Esophagus squamous epithelium (tissue), 5 donors: ENCODE measurements around the gene DDX11. TPM values are rescaled to one million over a fixed set of nuclear protein-coding genes. Genes with fewer than 3 reads are reported as not detected.
"Not testable (repeated sequence)": the region's sequence is repeated elsewhere in the genome, so short reads cannot be mapped to it uniquely, and the experiment has no call there.

Source experiments
- DNase-seq: peaks from one replicate; lab custom pipeline; 2025; lab: John Stamatoyannopoulos, UW
- H3K27ac ChIP-seq, 4 donors: fragments of 200-600 bp; sonication (generic); one replicate each; pipeline ENCODE4 v1.5.1; 2016 to 2019; ENCODE audit warnings: mild to moderate bottlenecking in 1 of 4
- H3K27me3 ChIP-seq, 4 donors: fragments of 200-600 bp; sonication (generic); 1 replicate in 3 of 4; 2 replicates in 1 of 4; pipeline versions ENCODE4 v1.5.1 to v1.6.0; 2017 to 2021; ENCODE audit warnings: antibody characterized with exemption in 1 of 4
- H3K36me3 ChIP-seq, 3 donors: fragments of 200-600 bp; sonication (generic); one replicate each; pipeline ENCODE4 v1.5.1; 2016 to 2019
- H3K4me1 ChIP-seq, 3 donors: fragments of 200-600 bp; sonication (generic); one replicate each; pipeline ENCODE4 v1.5.1; 2017 to 2019
- H3K4me3 ChIP-seq, 4 donors: fragments of 200-600 bp; sonication (generic); 1 replicate in 3 of 4; 2 replicates in 1 of 4; pipeline ENCODE4 v1.5.1; 2016 to 2019; ENCODE audit warnings: mild to moderate bottlenecking in 2 of 4, moderate library complexity in 1 of 4
- H3K9me3 ChIP-seq, 3 donors: fragments of 200-600 bp; sonication (generic); one replicate each; pipeline ENCODE4 v1.5.1; 2016 to 2019
- POLR2A ChIP-seq, 4 donors: fragments of 450-650 bp; IDR thresholded peaks; one replicate each; pipeline ENCODE4 v1.6.1; 2017; ENCODE audit warnings: antibody characterized with exemption in 4 of 4, mild to moderate bottlenecking in 4 of 4, moderate library complexity in 3 of 4
- WGBS, 2 donors: methylation state at CpG; one replicate each; pipeline ENCODE4 v1.1.5; 2018; 5-methylcytosine and 5-hydroxymethylcytosine counted together
- intact Hi-C: fragments of 100-400 bp; cut with DNase I; formaldehyde crosslinking; loops from one replicate; pipeline ENCODE4 v1.15.0; 2022
- total RNA-seq, 4 donors: library from RNA; depleted of rRNA; stranded (reverse); fragments of >200 nt; gene quantifications; one replicate each; pipeline ENCODE4 v1.1.0, GENCODE V29; 2016
- TF ChIP-seq, protein P1 (sequence below), 6 experiments: fragments of 450-650 bp in 4 of 6; fragments of 200-600 bp in 2 of 6; sonication (generic) in 2 of 6; IDR thresholded peaks; one replicate each; pipeline ENCODE4 v1.5.1; 2016 to 2019; ENCODE audit warnings: antibody characterized with exemption in 6 of 6, mild to moderate bottlenecking in 4 of 6, moderate library complexity in 4 of 6
- donor health status: DM: yes; HTN: yes; CAD: no.

The DDX11 gene
- total RNA-seq, 4 donors from 2014 or later, result 9.1 to 39.9 (median 23.5) TPM

DNA sequence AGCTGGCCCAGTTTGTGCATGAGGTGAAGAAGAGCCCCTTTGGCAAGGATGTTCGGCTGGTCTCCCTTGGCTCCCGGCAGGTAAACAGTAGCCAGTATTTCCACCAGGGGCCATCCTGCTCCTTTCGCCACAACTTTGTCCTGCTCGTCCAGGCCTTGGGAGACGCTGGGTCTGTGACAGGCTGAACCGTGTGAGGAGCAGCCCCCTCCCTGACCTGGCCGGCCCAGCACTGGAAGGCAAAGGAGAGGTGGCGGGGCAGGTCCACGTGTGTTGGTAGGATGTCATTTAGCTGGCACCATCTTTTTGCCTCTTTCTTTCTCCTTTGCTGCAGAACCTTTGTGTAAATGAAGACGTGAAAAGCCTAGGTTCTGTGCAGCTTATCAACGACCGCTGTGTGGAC, 15.4 kb downstream of the DDX11 start:
- 88 to 91% methylated on average over 12 of the region's 12 CpGs for WGBS, 2 donors
- Histone ChIP-seq H3K36me3 (peaks cover 0 to 93% (median 3%) of the 10 kb centered on the region in 3 donors), H3K27ac (no peak overlapping the region), H3K27me3 (no peaks in the 10 kb centered on the region), H3K4me1 (no peaks in the 10 kb centered on the region), H3K4me3 (no peak overlapping the region), H3K9me3 (no peaks in the 10 kb centered on the region)
- intact Hi-C loops, result no loop called here
- TF ChIP-seq POLR2A (IDR thresholded peaks at IDR 0.05), result no peak
- TF ChIP-seq, protein P1, sequence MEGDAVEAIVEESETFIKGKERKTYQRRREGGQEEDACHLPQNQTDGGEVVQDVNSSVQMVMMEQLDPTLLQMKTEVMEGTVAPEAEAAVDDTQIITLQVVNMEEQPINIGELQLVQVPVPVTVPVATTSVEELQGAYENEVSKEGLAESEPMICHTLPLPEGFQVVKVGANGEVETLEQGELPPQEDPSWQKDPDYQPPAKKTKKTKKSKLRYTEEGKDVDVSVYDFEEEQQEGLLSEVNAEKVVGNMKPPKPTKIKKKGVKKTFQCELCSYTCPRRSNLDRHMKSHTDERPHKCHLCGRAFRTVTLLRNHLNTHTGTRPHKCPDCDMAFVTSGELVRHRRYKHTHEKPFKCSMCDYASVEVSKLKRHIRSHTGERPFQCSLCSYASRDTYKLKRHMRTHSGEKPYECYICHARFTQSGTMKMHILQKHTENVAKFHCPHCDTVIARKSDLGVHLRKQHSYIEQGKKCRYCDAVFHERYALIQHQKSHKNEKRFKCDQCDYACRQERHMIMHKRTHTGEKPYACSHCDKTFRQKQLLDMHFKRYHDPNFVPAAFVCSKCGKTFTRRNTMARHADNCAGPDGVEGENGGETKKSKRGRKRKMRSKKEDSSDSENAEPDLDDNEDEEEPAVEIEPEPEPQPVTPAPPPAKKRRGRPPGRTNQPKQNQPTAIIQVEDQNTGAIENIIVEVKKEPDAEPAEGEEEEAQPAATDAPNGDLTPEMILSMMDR (IDR thresholded peaks at IDR 0.05), result no peak
- no peak for DNase-seq

DNA sequence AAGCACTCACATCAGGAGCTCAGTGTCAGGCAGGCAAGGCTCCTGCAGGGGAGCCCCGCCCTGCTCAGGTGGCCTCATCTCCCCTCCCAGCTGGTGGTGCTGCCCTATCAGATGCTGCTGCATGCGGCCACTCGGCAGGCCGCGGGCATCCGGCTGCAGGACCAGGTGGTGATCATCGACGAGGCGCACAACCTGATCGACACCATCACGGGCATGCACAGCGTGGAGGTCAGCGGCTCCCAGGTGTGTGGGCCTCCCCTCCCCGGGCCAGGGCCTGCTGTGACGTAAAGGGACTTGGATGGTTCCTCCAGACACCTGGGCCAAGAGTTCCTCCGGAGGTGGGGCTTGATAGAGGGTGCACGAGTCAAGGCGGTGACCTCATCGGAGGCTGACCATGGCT, 18.0 kb downstream of the DDX11 start:
- intact Hi-C loops, DNase-seq, H3K9me3 ChIP-seq, H3K4me3 ChIP-seq, H3K27me3 ChIP-seq, H3K4me1 ChIP-seq, H3K27ac ChIP-seq: not testable (repeated sequence)
- WGBS, 2 donors, result 74 to 86% methylated on average over 3 to 6 of the region's 19 CpGs
- peaks cover 0 to 91% (median 0%) of the 10 kb centered on the region in 3 donors for H3K36me3 ChIP-seq

DNA sequence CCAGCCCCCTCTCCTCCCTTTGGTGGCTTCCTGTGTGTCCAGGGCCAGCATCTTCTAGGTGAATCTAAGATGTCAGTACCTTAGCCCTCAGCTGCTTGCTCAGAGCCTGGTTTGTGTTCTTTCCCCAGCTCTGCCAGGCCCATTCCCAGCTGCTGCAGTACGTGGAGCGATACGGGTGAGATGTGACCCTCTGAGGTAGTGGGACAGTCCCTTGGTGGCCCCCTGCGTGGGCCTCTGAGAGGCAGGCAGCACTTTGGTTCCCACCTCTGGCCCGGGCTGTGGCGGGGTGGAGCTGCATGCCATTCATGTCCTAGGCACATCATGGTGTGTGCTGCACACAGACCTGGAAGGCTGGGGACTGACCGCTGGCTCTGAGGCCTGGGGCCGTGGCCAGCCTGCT, 19.1 kb downstream of the DDX11 start:
- H3K4me3 ChIP-seq, H3K9me3 ChIP-seq, H3K27me3 ChIP-seq, DNase-seq, H3K27ac ChIP-seq, H3K4me1 ChIP-seq, intact Hi-C loops: not testable (repeated sequence)
- WGBS, 2 donors, result 93 to 100% methylated on average over 1 to 3 of the region's 8 CpGs
- H3K36me3 ChIP-seq, result peaks cover 0 to 90% (median 0%) of the 10 kb centered on the region in 3 donors

DNA sequence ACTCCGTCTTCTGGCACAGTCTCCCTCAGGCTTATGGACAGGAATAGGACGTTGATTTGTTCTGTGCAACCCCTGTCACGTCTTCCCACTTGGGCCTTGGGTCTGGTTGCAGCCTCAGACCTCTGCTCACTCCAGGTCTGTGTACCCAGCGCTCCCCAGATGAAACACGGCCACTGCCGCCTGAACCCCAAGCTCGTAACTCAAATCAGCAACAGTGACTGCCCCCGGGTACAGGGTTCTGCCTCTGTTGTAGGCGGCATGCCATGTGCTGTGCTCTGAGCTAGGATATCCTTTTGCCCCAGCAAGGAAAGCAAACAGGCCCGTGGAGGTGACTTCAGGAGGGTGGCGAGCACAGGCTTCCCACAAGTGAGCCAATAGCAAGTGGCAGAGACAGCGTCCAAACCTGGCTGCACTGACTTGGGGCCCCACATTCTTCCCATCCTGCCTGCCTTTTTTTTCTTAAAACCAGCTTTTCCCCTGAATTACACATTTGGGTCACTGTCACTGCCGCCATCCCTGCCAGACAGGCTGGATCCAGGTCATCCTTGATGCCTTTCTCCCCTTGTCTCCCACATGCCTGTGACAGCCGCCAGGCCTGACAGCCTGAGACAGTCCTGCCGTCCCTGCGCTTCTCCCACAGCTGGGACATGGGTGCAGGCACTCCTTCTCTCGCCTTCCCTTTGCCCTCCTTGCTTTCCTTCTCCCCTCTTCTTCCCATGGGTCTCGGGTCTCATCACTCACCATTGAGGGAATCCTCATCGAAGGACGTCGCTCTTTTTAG, 21.6 kb downstream of the DDX11 start:
- 89 to 92% methylated on average over 12 to 13 of the region's 21 CpGs for WGBS, 2 donors
- H3K36me3 ChIP-seq, result peaks cover 0 to 81% (median 0%) of the 10 kb centered on the region in 3 donors
- intact Hi-C loops, H3K4me3 ChIP-seq, H3K27me3 ChIP-seq, DNase-seq, H3K4me1 ChIP-seq, H3K27ac ChIP-seq, H3K9me3 ChIP-seq: not testable (repeated sequence)

DNA sequence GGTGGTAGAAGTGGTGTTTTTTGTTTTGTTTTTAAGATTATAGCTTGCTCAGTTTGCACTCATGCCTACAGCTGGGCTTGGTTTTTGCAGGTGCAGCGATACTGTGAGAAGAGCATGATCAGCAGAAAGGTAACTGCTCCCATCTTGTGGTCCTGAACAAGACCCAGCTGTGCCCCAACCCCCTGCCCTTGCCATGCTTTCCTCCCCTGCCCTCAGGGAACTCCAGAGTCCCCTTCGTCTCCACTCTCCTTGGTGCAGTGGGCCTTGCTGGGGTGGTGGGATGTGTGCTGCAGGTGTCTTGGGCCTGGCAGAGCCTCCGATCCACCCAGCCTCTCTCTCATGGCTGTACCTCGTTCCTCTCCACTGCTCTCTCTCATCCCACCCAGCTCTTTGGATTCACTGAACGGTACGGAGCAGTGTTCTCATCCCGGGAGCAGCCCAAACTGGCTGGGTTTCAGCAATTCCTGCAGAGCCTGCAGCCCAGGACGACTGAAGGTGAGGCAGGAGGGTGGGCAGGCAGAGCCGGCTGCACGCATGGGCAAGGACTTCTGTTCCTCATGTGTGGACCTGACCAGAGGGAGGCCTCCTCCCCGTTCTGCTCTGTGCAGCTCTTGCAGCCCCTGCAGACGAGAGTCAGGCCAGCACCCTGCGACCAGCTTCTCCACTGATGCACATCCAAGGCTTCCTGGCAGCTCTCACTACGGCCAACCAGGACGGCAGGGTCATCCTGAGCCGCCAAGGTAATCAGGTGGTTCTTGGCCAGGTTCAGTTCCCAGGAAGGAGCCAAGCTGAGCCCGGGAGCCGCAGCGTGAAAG, 22.8 kb downstream of the DDX11 start:
- WGBS, 2 donors, result 92 to 94% methylated on average over 4 to 7 of the region's 19 CpGs
- not testable (repeated sequence) for H3K4me1 ChIP-seq

DNA sequence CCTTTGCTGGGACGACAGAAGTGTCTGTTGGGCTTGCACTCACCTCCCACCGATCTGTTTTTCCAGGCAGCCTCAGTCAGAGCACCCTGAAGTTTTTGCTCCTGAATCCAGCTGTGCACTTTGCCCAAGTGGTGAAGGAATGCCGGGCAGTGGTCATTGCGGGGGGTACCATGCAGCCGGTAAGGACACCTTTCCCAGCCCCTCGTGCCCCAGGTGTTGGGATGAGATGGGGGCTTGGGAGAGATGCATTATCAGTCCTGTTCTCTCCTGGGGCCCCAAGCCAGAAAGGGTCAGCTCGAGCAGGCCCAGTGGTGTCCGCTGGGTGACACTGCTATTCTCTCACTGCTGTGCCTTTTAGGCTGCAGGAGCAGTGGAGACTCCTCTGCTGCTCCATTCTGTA, 24.2 kb downstream of the DDX11 start:
- WGBS, 2 donors, result 85 to 94% methylated on average over 2 to 5 of the region's 8 CpGs
- H3K9me3 ChIP-seq, H3K4me1 ChIP-seq, DNase-seq, intact Hi-C loops, H3K27ac ChIP-seq, H3K27me3 ChIP-seq, H3K4me3 ChIP-seq: not testable (repeated sequence)
- H3K36me3 ChIP-seq, result peaks cover 0 to 82% (median 0%) of the 10 kb centered on the region in 3 donors

More for the DNA sequence above, 22.8 kb downstream of the DDX11 start:
- H3K4me3 ChIP-seq, H3K9me3 ChIP-seq, H3K27ac ChIP-seq, H3K27me3 ChIP-seq, DNase-seq, intact Hi-C loops: not testable (repeated sequence)
- peaks cover 0 to 82% (median 0%) of the 10 kb centered on the region in 3 donors for H3K36me3 ChIP-seq

DNA sequence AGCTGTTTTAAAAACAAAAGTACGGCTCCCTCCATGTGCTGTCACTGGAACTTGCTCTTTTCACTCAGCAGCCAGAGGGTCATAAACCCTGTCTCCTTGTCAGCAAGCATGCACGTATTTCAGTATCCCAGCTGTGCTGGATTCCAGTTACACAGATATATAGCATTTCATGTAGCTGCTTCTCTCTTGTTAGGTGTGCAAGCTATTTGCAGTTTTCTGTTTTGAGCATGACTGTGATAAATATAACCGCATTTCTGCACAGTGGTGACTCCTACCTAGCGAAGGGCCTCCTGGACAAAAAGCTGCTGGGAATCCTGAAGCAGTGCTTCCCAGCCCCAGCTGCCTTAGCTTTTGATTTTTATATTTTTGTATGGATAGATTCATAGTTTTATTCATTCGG, 24.7 kb downstream of the DDX11 start:
- H3K27ac ChIP-seq, DNase-seq, H3K4me3 ChIP-seq, intact Hi-C loops, H3K9me3 ChIP-seq, H3K4me1 ChIP-seq, H3K27me3 ChIP-seq: not testable (repeated sequence)
- 83 to 96% methylated on average over 5 of the region's 5 CpGs for WGBS, 2 donors
- peaks cover 0 to 84% (median 0%) of the 10 kb centered on the region in 3 donors for H3K36me3 ChIP-seq

DNA sequence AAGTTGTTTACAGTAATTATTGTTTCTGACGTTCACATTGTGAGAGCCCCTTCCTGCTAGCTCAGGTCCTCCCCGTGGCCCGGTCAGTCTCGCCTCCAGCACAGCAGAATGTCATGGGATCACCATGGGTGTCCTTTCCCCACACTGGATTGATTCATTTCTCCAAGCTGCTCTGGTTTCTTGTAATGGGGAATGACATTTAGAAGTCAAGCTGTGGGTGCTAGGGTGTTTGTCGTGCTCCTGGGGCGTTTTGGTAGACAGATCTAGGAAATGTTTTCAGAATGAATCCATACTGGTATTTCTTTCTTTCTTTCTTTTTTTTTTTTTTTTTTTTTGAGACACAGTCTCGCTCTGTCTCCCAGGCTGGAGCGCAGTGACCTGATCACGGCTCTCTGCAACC, 25.1 kb downstream of the DDX11 start:
- H3K9me3 ChIP-seq, DNase-seq, intact Hi-C loops, H3K27ac ChIP-seq, H3K27me3 ChIP-seq, H3K4me3 ChIP-seq, H3K4me1 ChIP-seq: not testable (repeated sequence)
- peaks cover 0 to 85% (median 0%) of the 10 kb centered on the region in 3 donors for H3K36me3 ChIP-seq
- WGBS, 2 donors, result 87 to 89% methylated on average over 4 of the region's 9 CpGs

DNA sequence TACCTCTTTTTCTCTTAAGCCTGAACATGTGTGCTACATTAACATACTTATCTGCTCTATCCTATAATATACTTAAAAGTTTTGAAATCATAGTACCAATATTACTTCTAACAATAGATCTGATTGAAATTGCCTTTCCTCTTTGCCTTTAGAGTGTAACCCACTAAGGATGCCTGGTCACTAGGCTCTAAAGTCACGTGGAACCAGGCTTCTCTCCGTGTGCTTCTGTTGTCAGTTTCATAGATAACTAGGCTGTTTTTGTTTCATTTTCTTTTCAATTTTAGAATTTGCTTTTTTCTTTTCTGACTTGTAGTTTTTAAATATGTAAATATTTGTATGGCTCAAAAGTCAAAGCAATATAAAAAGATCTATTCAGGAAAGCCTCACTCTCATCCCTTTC, 25.8 kb downstream of the DDX11 start:
- DNase-seq, H3K9me3 ChIP-seq, H3K27me3 ChIP-seq, intact Hi-C loops, H3K4me3 ChIP-seq, H3K27ac ChIP-seq: not testable (repeated sequence)
- H3K4me1 ChIP-seq, result peaks cover 0 to 12% (median 0%) of the 10 kb centered on the region in 3 donors
- WGBS, 2 donors, result 66 to 72% methylated on average over 2 of the region's 2 CpGs
- H3K36me3 ChIP-seq, result peaks cover 0 to 85% (median 0%) of the 10 kb centered on the region in 3 donors

DNA sequence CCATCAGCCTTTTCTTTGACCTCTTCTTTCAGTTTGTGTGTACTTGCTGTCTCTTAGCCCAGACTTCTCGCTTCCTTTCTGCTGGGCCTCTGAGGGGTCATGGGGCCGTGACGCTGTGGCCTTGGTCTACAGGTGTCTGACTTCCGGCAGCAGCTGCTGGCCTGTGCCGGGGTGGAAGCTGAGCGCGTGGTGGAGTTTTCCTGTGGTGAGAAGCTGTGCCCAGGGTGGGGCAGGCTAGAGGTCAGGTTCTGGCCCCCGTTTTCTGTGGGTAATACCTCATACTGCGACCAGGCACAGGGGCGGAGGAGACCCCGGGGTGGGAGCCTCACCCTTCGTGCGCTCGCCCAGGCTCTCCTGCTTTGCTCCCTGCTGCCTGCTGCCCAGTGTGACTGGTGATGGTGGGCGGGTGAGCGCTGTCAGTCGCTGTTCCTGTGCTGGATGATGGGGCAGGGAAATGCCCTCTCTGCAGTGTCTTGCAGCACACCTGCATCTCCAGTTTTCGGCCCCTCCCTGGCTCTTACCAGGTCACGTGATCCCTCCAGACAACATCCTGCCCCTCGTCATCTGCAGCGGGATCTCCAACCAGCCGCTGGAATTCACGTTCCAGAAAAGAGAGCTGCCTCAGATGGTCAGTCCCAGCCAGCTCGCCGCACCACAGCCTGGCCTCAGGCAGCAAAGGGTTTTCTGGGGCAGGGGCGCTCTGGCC, 27.0 kb downstream of the DDX11 start:
- Histone ChIP-seq H3K4me1 (peaks cover 0 to 12% (median 0%) of the 10 kb centered on the region in 3 donors), H3K36me3 (peaks cover 0 to 82% (median 0%) of the 10 kb centered on the region in 3 donors)
- H3K9me3 ChIP-seq, H3K27me3 ChIP-seq, intact Hi-C loops, H3K4me3 ChIP-seq, H3K27ac ChIP-seq, DNase-seq: not testable (repeated sequence)
- WGBS, 2 donors, result 83 to 92% methylated on average over 2 to 8 of the region's 26 CpGs

DNA sequence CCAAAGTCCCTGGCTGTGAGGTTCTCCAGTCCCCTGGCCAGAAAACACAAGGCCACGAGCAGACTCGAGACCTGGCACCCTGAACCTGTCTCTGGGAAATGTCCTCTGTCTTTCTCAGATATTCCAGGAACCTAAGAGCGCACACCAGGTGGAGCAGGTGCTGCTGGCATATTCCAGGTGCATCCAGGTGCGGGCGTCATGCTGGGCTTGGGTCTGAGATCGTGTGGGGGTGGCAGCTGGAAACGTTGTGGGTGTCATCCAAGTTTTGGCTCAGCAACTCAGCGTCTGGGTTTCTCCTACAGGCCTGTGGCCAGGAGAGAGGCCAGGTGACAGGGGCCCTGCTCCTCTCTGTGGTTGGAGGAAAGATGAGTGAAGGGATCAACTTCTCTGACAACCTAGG, 28.5 kb downstream of the DDX11 start:
- Histone ChIP-seq H3K4me1 (peaks cover 0 to 12% (median 0%) of the 10 kb centered on the region in 3 donors), H3K36me3 (peaks cover 0 to 67% (median 0%) of the 10 kb centered on the region in 3 donors)
- H3K27me3 ChIP-seq, H3K27ac ChIP-seq, intact Hi-C loops, H3K4me3 ChIP-seq, H3K9me3 ChIP-seq, DNase-seq: not testable (repeated sequence)
- 0 to 81% methylated on average over 1 to 8 of the region's 8 CpGs for WGBS, 2 donors
